HepG2 (cell line): ENCODE results near the gene SCAMP3. TPM values are rescaled to one million over a fixed set of nuclear protein-coding genes. Genes with fewer than 3 reads are reported as not detected.

Source experiments
- ARID5B ChIP-seq: IDR thresholded peaks from 2 replicates; pipeline ENCODE4 v1.4.0; 2020; ENCODE audit warnings: mild to moderate bottlenecking, missing genetic modification reagents
- HNRNPL ChIP-seq: fragments of 200-400 bp; formaldehyde crosslinking; IDR thresholded peaks from 2 replicates; pipeline ENCODE4 v1.6.1; 2017; ENCODE audit warnings: mild to moderate bottlenecking, low read depth, low read length
- KDM5B ChIP-seq: sonication (generic); formaldehyde crosslinking; IDR thresholded peaks from 2 replicates; pipeline ENCODE4 v1.4.0; 2020; ENCODE audit warnings: missing genetic modification reagents, mild to moderate bottlenecking, borderline replicate concordance
- KLF12 ChIP-seq: sonication (generic); formaldehyde crosslinking; IDR thresholded peaks from 2 replicates; pipeline ENCODE4 v1.4.0; 2020; ENCODE audit warnings: missing genetic modification reagents, borderline replicate concordance
- KMT2A ChIP-seq: sonication (generic); formaldehyde crosslinking; IDR thresholded peaks from 2 replicates; pipeline ENCODE4 v1.4.0; 2020; ENCODE audit warnings: missing genetic modification reagents
- LCORL ChIP-seq, 2 experiments: fragments of 450-650 bp in 1 of 2; sonication (generic) in 1 of 2; formaldehyde crosslinking in 1 of 2; IDR thresholded peaks; 2 replicates each; pipeline versions ENCODE4 v1.5.0 to v1.6.1; 2017 to 2020; ENCODE audit warnings: antibody characterized with exemption in 1 of 2, missing genetic modification reagents in 1 of 2
- POLR2AphosphoS2 ChIP-seq: IDR thresholded peaks from 2 replicates; pipeline ENCODE4 v1.6.1; 2011; ENCODE audit warnings: low read depth, low read length, improper control_type of control experiment
- RAD21 ChIP-seq: fragments of 450-650 bp; formaldehyde crosslinking; IDR thresholded peaks from 2 replicates; pipeline ENCODE4 v1.5.0; 2020; ENCODE audit warnings: mild to moderate bottlenecking
- REL ChIP-seq: sonication (generic); formaldehyde crosslinking; conservative IDR thresholded peaks from 2 replicates; pipeline ENCODE4 v1.8.0; 2022; ENCODE audit warnings: mild to moderate bottlenecking, missing genetic modification reagents, moderate library complexity
- TERF1 ChIP-seq: sonication (generic); formaldehyde crosslinking; IDR thresholded peaks from 2 replicates; pipeline ENCODE4 v1.8.0; 2022; ENCODE audit warnings: mild to moderate bottlenecking, missing genetic modification reagents, moderate library complexity
- U2AF1 ChIP-seq: fragments of 200-400 bp; formaldehyde crosslinking; optimal IDR thresholded peaks from 2 replicates; pipeline ENCODE3; 2017; ENCODE audit warnings: mild to moderate bottlenecking, low read depth, low read length
- ZBTB7A ChIP-seq: sonication (generic); formaldehyde crosslinking; IDR thresholded peaks from 2 replicates; pipeline ENCODE4 v1.8.0; 2022; ENCODE audit warnings: mild to moderate bottlenecking, missing genetic modification reagents
- ZNF10 ChIP-seq: sonication (generic); formaldehyde crosslinking; IDR thresholded peaks from 2 replicates; pipeline ENCODE4 v1.4.0; 2020; ENCODE audit warnings: mild to moderate bottlenecking, low read depth, missing genetic modification reagents, borderline replicate concordance
- ZNF251 ChIP-seq: sonication (generic); formaldehyde crosslinking; IDR thresholded peaks from 2 replicates; pipeline ENCODE4 v1.9.0; 2021; ENCODE audit warnings: mild to moderate bottlenecking, missing genetic modification reagents
- ZNF350 ChIP-seq: sonication (generic); formaldehyde crosslinking; IDR thresholded peaks from 2 replicates; pipeline ENCODE4 v1.4.0; 2020; ENCODE audit warnings: mild to moderate bottlenecking, low read depth, missing genetic modification reagents, borderline replicate concordance
- ZNF431 ChIP-seq: sonication (generic); formaldehyde crosslinking; IDR thresholded peaks from 2 replicates; pipeline ENCODE4 v1.9.0; 2022; ENCODE audit warnings: missing genetic modification reagents, low read depth, mild to moderate bottlenecking, borderline replicate concordance
- ZNF556 ChIP-seq: sonication (generic); formaldehyde crosslinking; IDR thresholded peaks from 2 replicates; pipeline ENCODE4 v1.4.0; 2020; ENCODE audit warnings: mild to moderate bottlenecking, missing genetic modification reagents, borderline replicate concordance
- ZNF589 ChIP-seq: sonication (generic); formaldehyde crosslinking; conservative IDR thresholded peaks from 2 replicates; pipeline ENCODE4 v1.8.0; 2022; ENCODE audit warnings: mild to moderate bottlenecking, moderate library complexity, missing genetic modification reagents
- ZNF709 ChIP-seq: sonication (generic); formaldehyde crosslinking; IDR thresholded peaks from 2 replicates; pipeline ENCODE4 v1.5.0; 2020; ENCODE audit warnings: mild to moderate bottlenecking, missing genetic modification reagents
- ZSCAN9 ChIP-seq: IDR thresholded peaks from 2 replicates; pipeline ENCODE4 v1.6.1; 2016; ENCODE audit warnings: borderline replicate concordance
- polyA plus RNA-seq, 8 experiments: library from polyadenylated mRNA; depleted of rRNA in 3 of 8; stranded (reverse) in 7 of 8; unstranded in 1 of 8; fragments of >200 nt; fragmentation: Illumina TruSeq in 4 of 8; extraction: Trizol in 4 of 8; gene quantifications; 2 replicates each; pipeline versions ENCODE4 v1.2.1 to v1.2.3, GENCODE V29; 2011 to 2016; ENCODE audit warnings: low read depth in 4 of 8, missing spikeins in 1 of 8, mixed read lengths in 1 of 8; ENCODE audit not compliant: insufficient read depth in 1 of 8
- total RNA-seq, 5 experiments: library from RNA; depleted of rRNA; stranded (reverse); fragments of >200 nt; fragmentation: Illumina TruSeq; extraction: Trizol; gene quantifications; 2 replicates each; pipeline ENCODE4 v1.2.3, GENCODE V29; 2016; ENCODE audit warnings: low read depth in 1 of 5
- TF ChIP-seq, protein P1 (sequence below): sonication (generic); formaldehyde crosslinking; IDR thresholded peaks from 2 replicates; pipeline ENCODE4 v1.5.1; 2020; ENCODE audit warnings: missing genetic modification reagents, mild to moderate bottlenecking, borderline replicate concordance

SCAMP3 gene
- total and polyA plus RNA-seq, 2 of the 13 experiments (the other 11 are each of a cell fraction or from before 2014, with no cell fraction given), result 46.8 to 83.3 TPM

DNA sequence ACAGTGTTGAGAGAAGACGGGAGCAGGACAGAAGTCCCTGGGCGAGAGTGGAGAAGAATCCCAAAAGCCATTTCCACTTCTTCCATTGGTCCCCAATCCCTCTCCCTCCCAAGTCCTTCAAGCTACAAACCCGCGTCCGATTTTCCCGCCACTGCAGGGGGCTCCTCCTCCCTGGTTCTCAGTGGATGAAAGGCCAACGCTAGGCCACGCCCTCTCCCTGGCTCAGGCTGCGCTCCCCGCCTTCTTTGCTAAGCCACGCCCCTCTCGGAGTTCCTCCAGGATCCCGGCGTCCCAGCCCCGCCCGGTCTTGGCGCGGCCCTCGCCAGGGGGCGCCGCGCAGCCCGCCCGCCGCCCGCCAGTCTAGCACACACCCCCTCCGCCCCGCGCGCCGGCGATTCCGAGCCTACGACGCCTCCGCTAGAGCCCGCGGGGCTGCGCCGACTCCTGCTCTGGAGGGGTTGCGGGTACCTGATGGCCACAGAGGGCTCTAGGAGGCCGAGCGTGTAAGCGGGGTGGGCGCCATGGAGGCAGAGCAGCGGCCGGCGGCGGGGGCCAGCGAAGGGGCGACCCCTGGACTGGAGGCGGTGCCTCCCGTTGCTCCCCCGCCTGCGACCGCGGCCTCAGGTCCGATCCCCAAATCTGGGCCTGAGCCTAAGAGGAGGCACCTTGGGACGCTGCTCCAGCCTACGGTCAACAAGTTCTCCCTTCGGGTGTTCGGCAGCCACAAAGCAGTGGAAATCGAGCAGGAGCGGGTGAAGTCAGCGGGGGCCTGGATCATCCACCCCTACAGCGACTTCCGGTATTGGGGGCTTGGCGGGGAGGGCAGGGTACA, 15.1 kb upstream of the SCAMP3 start, which contains the start of gene HCN3 (continued):
- TF ChIP-seq U2AF1 (no peak), KDM5B (CRISPR knock-in tag) (peak; percentile 54; the same call in 1 of the 2 replicates), ZSCAN9 (0 out of 2 replicates have a peak, but pooled peaks have one; percentile 16), ZNF556 (peak; percentile 71; the same call in 1 of the 2 replicates), ZNF251 (CRISPR knock-in tag) (no peak), LCORL (IDR thresholded peaks at IDR 0.05) (no peak), LCORL (CRISPR knock-in tag; IDR thresholded peaks at IDR 0.05) (peak; percentile 20; the same call in 1 of the 2 replicates), REL (CRISPR knock-in tag) (no peak), RAD21 (CRISPR knock-in tag) (peak; percentile 91), ZNF709 (CRISPR knock-in tag) (peak; percentile 80), TERF1 (no peak), HNRNPL (no peak), ZNF431 (CRISPR knock-in tag) (peak; percentile 64; the same call in 1 of the 2 replicates), POLR2AphosphoS2 (no peak), ZBTB7A (peak; percentile 79), KLF12 (peak; percentile 58; the same call in 1 of the 2 replicates), ZNF350 (peak; percentile 14; the same call in 1 of the 2 replicates), ZNF589 (CRISPR knock-in tag) (peak; percentile 24; the same call in 1 of the 2 replicates), ZNF10 (CRISPR knock-in tag) (no peak), ARID5B (0 out of 2 replicates have a peak, but pooled peaks have one; percentile 34), KMT2A (0 out of 2 replicates have a peak, but pooled peaks have one; percentile 47)
- TF ChIP-seq, protein P1, sequence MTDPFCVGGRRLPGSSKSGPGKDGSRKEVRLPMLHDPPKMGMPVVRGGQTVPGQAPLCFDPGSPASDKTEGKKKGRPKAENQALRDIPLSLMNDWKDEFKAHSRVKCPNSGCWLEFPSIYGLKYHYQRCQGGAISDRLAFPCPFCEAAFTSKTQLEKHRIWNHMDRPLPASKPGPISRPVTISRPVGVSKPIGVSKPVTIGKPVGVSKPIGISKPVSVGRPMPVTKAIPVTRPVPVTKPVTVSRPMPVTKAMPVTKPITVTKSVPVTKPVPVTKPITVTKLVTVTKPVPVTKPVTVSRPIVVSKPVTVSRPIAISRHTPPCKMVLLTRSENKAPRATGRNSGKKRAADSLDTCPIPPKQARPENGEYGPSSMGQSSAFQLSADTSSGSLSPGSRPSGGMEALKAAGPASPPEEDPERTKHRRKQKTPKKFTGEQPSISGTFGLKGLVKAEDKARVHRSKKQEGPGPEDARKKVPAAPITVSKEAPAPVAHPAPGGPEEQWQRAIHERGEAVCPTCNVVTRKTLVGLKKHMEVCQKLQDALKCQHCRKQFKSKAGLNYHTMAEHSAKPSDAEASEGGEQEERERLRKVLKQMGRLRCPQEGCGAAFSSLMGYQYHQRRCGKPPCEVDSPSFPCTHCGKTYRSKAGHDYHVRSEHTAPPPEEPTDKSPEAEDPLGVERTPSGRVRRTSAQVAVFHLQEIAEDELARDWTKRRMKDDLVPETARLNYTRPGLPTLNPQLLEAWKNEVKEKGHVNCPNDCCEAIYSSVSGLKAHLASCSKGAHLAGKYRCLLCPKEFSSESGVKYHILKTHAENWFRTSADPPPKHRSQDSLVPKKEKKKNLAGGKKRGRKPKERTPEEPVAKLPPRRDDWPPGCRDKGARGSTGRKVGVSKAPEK (CRISPR knock-in tag), result no peak
